K562 (cell line): ENCODE measurements around the gene SCUBE1. TPM values are rescaled to one million over a fixed set of nuclear protein-coding genes. Genes with fewer than 3 reads are reported as not detected.

Experiments
- ATAC-seq: fragments of 200-7000 bp; cut with Tn5 transposase; 3 replicates; pipeline ENCODE4 v1.9.1; 2020; ENCODE audit warnings: moderate library complexity
- BruUV-seq: library from RNA; stranded (reverse); fragments of 400-500 nt; replicated peaks from 2 replicates; lab custom pipeline; 2021; lab: Mats Ljungman, UMichigan
- CTCF ChIA-PET: fragments of 300-600 bp; formaldehyde crosslinking; extraction: SDS; loops from one replicate; lab custom pipeline; 2021; ENCODE audit warnings: low intra/inter-chr PET ratio; lab: Yijun Ruan, JAX
- POLR2A ChIA-PET: fragments of 300-600, 350-650 bp; sonication (Branson Sonifier 250); formaldehyde crosslinking; extraction: SDS; loops from one replicate; lab custom pipeline; 2021; ENCODE audit warnings: antibody characterized with exemption, inconsistent platforms; lab: Yijun Ruan, JAX
- DNase-seq, 4 experiments: peaks; one replicate each; pipeline versions ENCODE4 v3.0.0 to v3.0.0-alpha.2; 2011 to 2018; ENCODE audit warnings: low spot score in 3 of 4, mixed read lengths in 3 of 4; ENCODE audit errors: extremely low read depth in 1 of 4
- FAIRE-seq: peaks from 2 replicates; lab custom pipeline; 2011; peaks lifted over from hg19 to GRCh38; lab: Jason Lieb, UNC
- H2AFZ ChIP-seq: 2 replicates; pipeline ENCODE4 v1.6.0; 2011; ENCODE audit warnings: low read depth, low read length, control low read depth, inconsistent platforms
- H3K27ac ChIP-seq: fragments of 200-600 bp; 3 replicates; pipeline ENCODE4 v1.8.0; 2011; ENCODE audit warnings: low read depth, mild to moderate bottlenecking, control low read depth, inconsistent platforms, low read length, moderate library complexity, mixed read lengths; ENCODE audit errors: extremely low read depth
- H3K27me3 ChIP-seq, 2 experiments: fragments of 300-600 bp in 1 of 2; 2 replicates in 1 of 2; 3 replicates in 1 of 2; pipeline versions ENCODE4 v1.6.0 to v1.8.0; 2011; ENCODE audit warnings: inconsistent platforms in 2 of 2, low read length in 2 of 2, mild to moderate bottlenecking in 1 of 2, mixed read lengths in 1 of 2, moderate library complexity in 1 of 2; ENCODE audit not compliant: control insufficient read depth in 2 of 2, insufficient read depth in 2 of 2
- H3K36me3 ChIP-seq: fragments of 300-600 bp; 3 replicates; pipeline ENCODE4 v1.8.0; 2011; ENCODE audit warnings: mild to moderate bottlenecking, low read length, inconsistent platforms; ENCODE audit not compliant: control insufficient read depth, insufficient read depth
- H3K4me1 ChIP-seq, 2 experiments: fragments of 200-600 bp in 1 of 2; replicated peaks in 1 of 2; 2 replicates in 1 of 2; 3 replicates in 1 of 2; pipeline versions ENCODE4 v1.5.1 to v1.8.0; 2011; ENCODE audit warnings: inconsistent platforms in 2 of 2, low read length in 2 of 2, mild to moderate bottlenecking in 1 of 2, mixed read lengths in 1 of 2, moderate library complexity in 1 of 2; ENCODE audit not compliant: control insufficient read depth in 2 of 2, insufficient read depth in 2 of 2
- H3K4me2 ChIP-seq: 2 replicates; pipeline ENCODE4 v1.6.1; 2011; ENCODE audit warnings: low read length, control low read depth, inconsistent platforms, mixed read lengths; ENCODE audit not compliant: insufficient read depth
- H3K4me3 ChIP-seq: fragments of 200-600 bp; sonication (generic), shearing (Covaris generic); 2 replicates; pipeline ENCODE4 v1.5.1; 2016; ENCODE audit warnings: control low read depth, inconsistent platforms
- H3K79me2 ChIP-seq: fragments of 200-600 bp; 3 replicates; pipeline ENCODE4 v1.8.0; 2011; ENCODE audit warnings: low read length, inconsistent platforms; ENCODE audit not compliant: control insufficient read depth, insufficient read depth
- H3K9ac ChIP-seq, 2 experiments: 2 replicates each; pipeline versions ENCODE4 v1.6.0 to v1.6.1; 2011; ENCODE audit warnings: low read depth in 2 of 2, low read length in 2 of 2, control low read depth in 1 of 2, inconsistent platforms in 1 of 2, mild to moderate bottlenecking in 1 of 2, mixed read lengths in 1 of 2; ENCODE audit not compliant: insufficient read depth in 1 of 2
- H3K9me1 ChIP-seq: one replicate; pipeline ENCODE4 v1.6.0; 2011; ENCODE audit warnings: inconsistent platforms, mild to moderate bottlenecking, low read length, moderate library complexity; ENCODE audit not compliant: control insufficient read depth, insufficient read depth
- H3K9me3 ChIP-seq: replicated peaks from 2 replicates; pipeline ENCODE4 v1.5.1; 2011; ENCODE audit warnings: low read depth, low read length, inconsistent platforms; ENCODE audit not compliant: control insufficient read depth, insufficient read depth
- H4K20me1 ChIP-seq: replicated peaks from 2 replicates; pipeline ENCODE4 v1.6.1; 2011; ENCODE audit warnings: low read length, inconsistent platforms, mixed read lengths; ENCODE audit not compliant: control insufficient read depth, insufficient read depth
- ADNP ChIP-seq: fragments of 200-800 bp; sonication (Bioruptor generic); IDR thresholded peaks from 2 replicates; pipeline ENCODE4 v1.6.1; 2016; ENCODE audit warnings: missing genetic modification characterization, missing compliant biosample characterization
- BCOR ChIP-seq: fragments of 450-650 bp; IDR thresholded peaks from 2 replicates; pipeline ENCODE4 v1.6.1; 2016
- CBX1 ChIP-seq: sonication (generic); IDR thresholded peaks from 2 replicates; pipeline ENCODE4 v1.6.1; 2016; ENCODE audit warnings: antibody characterized with exemption, low read depth, mild to moderate bottlenecking
- CREB1 ChIP-seq, 2 experiments: sonication (generic) in 1 of 2; formaldehyde crosslinking in 1 of 2; IDR thresholded peaks; 2 replicates each; pipeline versions ENCODE4 v1.6.1 to v1.8.0; 2012 to 2022; ENCODE audit warnings: inconsistent platforms in 1 of 2, mild to moderate bottlenecking in 1 of 2, missing genetic modification reagents in 1 of 2, moderate library complexity in 1 of 2
- HDAC2 ChIP-seq: fragments of 450-650 bp; IDR thresholded peaks from 2 replicates; pipeline ENCODE4 v1.6.1; 2016; ENCODE audit warnings: mild to moderate bottlenecking
- KDM1A ChIP-seq, 2 experiments: fragments of 450-650 bp; IDR thresholded peaks; 2 replicates each; pipeline ENCODE4 v1.6.1; 2016; ENCODE audit warnings: mild to moderate bottlenecking in 2 of 2
- RBM25 ChIP-seq: fragments of 200-400 bp; formaldehyde crosslinking; IDR thresholded peaks from 2 replicates; pipeline ENCODE4 v1.6.1; 2018; ENCODE audit warnings: low read length, low read depth, moderate library complexity; ENCODE audit not compliant: severe bottlenecking
- SAP30 ChIP-seq: fragments of 200-600 bp; sonication (generic); IDR thresholded peaks from 2 replicates; pipeline ENCODE4 v1.6.1; 2012; ENCODE audit warnings: borderline replicate concordance, low read depth, mild to moderate bottlenecking, moderate library complexity, low read length, control low read depth, inconsistent platforms; ENCODE audit not compliant: insufficient read depth, poor library complexity, severe bottlenecking
- SMARCA5 ChIP-seq: fragments of 450-650 bp; IDR thresholded peaks from 2 replicates; pipeline ENCODE4 v1.6.1; 2016
- SOX6 ChIP-seq: fragments of 450-650 bp; IDR thresholded peaks from 2 replicates; pipeline ENCODE4 v1.6.1; 2014; ENCODE audit warnings: mild to moderate bottlenecking
- WGBS: fragments of 100-300 bp; shearing (Covaris generic); methylation state at CpG from one replicate; pipeline ENCODE4 v1.1.6; 2016; ENCODE audit warnings: low coverage, mixed read lengths; ENCODE audit not compliant: insufficient coverage; ENCODE audit errors: missing lambda C conversion rate; 5-methylcytosine and 5-hydroxymethylcytosine counted together
- in situ Hi-C: fragments of 300-500 bp; cut with MboI; formaldehyde crosslinking; loops from 4 replicates; pipeline ENCODE4 v1.15.0; 2018; ENCODE audit warnings: inconsistent platforms, mixed read lengths
- intact Hi-C: fragments of 100-400 bp; cut with micrococcal nuclease; formaldehyde crosslinking; loops from 2 replicates; pipeline ENCODE4 v1.14.2; 2022
- polyA plus RNA-seq, 8 experiments: library from polyadenylated mRNA; depleted of rRNA in 4 of 8; stranded (reverse) in 5 of 8; unstranded in 3 of 8; fragments of >200 nt; fragmentation: Nextera tagmentation in 2 of 8; fragmentation: Illumina TruSeq in 1 of 8; extraction: Ambion mirVana in 2 of 8; extraction: Trizol in 1 of 8; gene quantifications; 2 replicates each; pipeline versions ENCODE4 v1.2.1 to v1.2.3, GENCODE V29; 2011 to 2014; ENCODE audit warnings: inconsistent platforms in 1 of 8, missing spikeins in 1 of 8
- total RNA-seq, 7 experiments: library from RNA; depleted of rRNA in 6 of 7; stranded (reverse); fragments of >200 nt in 6 of 7; fragmentation: Illumina TruSeq in 2 of 7; extraction: Trizol in 2 of 7; gene quantifications; 2 replicates each; pipeline versions ENCODE4 v1.2.1 to v1.2.3, GENCODE V29; 2011 to 2021; ENCODE audit warnings: low replicate concordance in 1 of 7
- TF ChIP-seq, protein P1 (sequence below): fragments of 250-450 bp; sonication (Bioruptor Pico); IDR thresholded peaks from 2 replicates; pipeline ENCODE4 v1.5.0; 2021
- TF ChIP-seq, protein P2 (sequence below): fragments of 250-450 bp; sonication (Bioruptor Pico); IDR thresholded peaks from 2 replicates; pipeline ENCODE4 v1.8.0; 2022; ENCODE audit warnings: inconsistent platforms
- TF ChIP-seq, protein P3 (sequence below): sonication (generic); formaldehyde crosslinking; IDR thresholded peaks from 2 replicates; pipeline ENCODE4 v1.9.0; 2022; ENCODE audit warnings: mild to moderate bottlenecking, missing genetic modification reagents
- TF ChIP-seq, protein P4 (sequence below), 2 experiments: fragments of 250-450 bp in 1 of 2; fragments of 450-650 bp in 1 of 2; sonication (Bioruptor Pico) in 1 of 2; IDR thresholded peaks; 2 replicates each; pipeline versions ENCODE4 v1.6.1 to v1.8.0; 2016 to 2021; ENCODE audit warnings: mild to moderate bottlenecking in 2 of 2, moderate library complexity in 2 of 2, missing compliant biosample characterization in 1 of 2, missing genetic modification characterization in 1 of 2
- TF ChIP-seq, protein P5 (sequence below): fragments of 450-650 bp; IDR thresholded peaks from 2 replicates; pipeline ENCODE4 v1.6.1; 2017; ENCODE audit warnings: mild to moderate bottlenecking, moderate library complexity

Gene SCUBE1
- total and polyA plus RNA-seq, 9 of the 15 experiments (the other 6 are each of a cell fraction or from before 2014, with no cell fraction given) = 0.03 to 0.47 (median 0.29) TPM; not detected in 6

DNA sequence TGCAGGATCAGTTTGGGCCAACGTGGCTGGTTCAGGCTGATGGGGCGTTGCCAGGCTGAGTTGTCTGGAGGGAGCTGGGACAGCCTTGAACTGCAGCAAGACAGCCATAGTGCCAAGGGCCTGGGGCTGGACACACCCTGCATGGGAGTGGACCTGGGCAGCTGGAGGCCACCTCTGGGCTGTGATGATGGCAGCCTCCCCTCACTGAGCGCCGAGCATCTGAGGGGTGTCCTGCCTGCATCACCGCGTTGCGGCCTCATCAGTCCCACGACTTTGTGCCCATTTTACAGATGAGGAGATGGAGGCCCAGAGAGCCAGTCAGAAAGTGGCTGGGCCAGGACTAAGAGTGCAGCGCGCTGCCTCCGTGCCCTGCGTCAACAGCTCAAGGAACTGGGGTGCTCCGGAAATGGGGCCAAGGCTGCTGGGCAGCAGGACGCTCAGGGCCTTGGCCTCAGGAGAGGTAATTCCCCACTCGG is 192.4 kb downstream of the SCUBE1 start:
- no peaks in the 10 kb centered on the region for H3K9me3 ChIP-seq
- H3K27me3 ChIP-seq = no peaks in the 10 kb centered on the region
- peak; percentile 73 for TF ChIP-seq RBM25
- TF ChIP-seq, protein P1, sequence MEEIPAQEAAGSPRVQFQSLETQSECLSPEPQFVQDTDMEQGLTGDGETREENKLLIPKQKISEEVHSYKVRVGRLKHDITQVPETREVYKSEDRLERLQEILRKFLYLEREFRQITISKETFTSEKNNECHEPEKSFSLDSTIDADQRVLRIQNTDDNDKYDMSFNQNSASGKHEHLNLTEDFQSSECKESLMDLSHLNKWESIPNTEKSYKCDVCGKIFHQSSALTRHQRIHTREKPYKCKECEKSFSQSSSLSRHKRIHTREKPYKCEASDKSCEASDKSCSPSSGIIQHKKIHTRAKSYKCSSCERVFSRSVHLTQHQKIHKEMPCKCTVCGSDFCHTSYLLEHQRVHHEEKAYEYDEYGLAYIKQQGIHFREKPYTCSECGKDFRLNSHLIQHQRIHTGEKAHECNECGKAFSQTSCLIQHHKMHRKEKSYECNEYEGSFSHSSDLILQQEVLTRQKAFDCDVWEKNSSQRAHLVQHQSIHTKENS = no peak
- peak; percentile 53 to 83; a peak in 3 of 4 replicates for TF ChIP-seq KDM1A (IDR thresholded peaks at IDR 0.05)
- TF ChIP-seq, protein P2, sequence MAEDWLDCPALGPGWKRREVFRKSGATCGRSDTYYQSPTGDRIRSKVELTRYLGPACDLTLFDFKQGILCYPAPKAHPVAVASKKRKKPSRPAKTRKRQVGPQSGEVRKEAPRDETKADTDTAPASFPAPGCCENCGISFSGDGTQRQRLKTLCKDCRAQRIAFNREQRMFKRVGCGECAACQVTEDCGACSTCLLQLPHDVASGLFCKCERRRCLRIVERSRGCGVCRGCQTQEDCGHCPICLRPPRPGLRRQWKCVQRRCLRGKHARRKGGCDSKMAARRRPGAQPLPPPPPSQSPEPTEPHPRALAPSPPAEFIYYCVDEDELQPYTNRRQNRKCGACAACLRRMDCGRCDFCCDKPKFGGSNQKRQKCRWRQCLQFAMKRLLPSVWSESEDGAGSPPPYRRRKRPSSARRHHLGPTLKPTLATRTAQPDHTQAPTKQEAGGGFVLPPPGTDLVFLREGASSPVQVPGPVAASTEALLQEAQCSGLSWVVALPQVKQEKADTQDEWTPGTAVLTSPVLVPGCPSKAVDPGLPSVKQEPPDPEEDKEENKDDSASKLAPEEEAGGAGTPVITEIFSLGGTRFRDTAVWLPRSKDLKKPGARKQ (CRISPR knock-in tag) = peak; percentile 71; the same call in 1 of the 2 replicates
- TF ChIP-seq SAP30 = no peak
- no peak for TF ChIP-seq CREB1 (IDR thresholded peaks at IDR 0.05)
- TF ChIP-seq CREB1 (CRISPR knock-in tag; IDR thresholded peaks at IDR 0.05) = no peak
- TF ChIP-seq, protein P3, sequence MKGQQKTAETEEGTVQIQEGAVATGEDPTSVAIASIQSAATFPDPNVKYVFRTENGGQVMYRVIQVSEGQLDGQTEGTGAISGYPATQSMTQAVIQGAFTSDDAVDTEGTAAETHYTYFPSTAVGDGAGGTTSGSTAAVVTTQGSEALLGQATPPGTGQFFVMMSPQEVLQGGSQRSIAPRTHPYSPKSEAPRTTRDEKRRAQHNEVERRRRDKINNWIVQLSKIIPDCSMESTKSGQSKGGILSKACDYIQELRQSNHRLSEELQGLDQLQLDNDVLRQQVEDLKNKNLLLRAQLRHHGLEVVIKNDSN (CRISPR knock-in tag) = no peak
- TF ChIP-seq, protein P4, sequence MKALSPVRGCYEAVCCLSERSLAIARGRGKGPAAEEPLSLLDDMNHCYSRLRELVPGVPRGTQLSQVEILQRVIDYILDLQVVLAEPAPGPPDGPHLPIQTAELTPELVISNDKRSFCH (CRISPR knock-in tag; IDR thresholded peaks at IDR 0.05) = no peak
- TF ChIP-seq, protein P4 (tag; IDR thresholded peaks at IDR 0.05) = no peak
- TF ChIP-seq, protein P5, sequence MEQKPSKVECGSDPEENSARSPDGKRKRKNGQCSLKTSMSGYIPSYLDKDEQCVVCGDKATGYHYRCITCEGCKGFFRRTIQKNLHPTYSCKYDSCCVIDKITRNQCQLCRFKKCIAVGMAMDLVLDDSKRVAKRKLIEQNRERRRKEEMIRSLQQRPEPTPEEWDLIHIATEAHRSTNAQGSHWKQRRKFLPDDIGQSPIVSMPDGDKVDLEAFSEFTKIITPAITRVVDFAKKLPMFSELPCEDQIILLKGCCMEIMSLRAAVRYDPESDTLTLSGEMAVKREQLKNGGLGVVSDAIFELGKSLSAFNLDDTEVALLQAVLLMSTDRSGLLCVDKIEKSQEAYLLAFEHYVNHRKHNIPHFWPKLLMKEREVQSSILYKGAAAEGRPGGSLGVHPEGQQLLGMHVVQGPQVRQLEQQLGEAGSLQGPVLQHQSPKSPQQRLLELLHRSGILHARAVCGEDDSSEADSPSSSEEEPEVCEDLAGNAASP = no peak
- TF ChIP-seq SMARCA5 = peak; percentile 89
- peak; percentile 83 for TF ChIP-seq BCOR
- 0 out of 2 replicates have a peak, but pooled peaks have one; percentile 58 for TF ChIP-seq ADNP (tag)
- TF ChIP-seq SOX6 = no peak
- TF ChIP-seq CBX1 = 0 out of 2 replicates have a peak, but pooled peaks have one; percentile 50
- peak; percentile 59; the same call in 1 of the 2 replicates for TF ChIP-seq HDAC2
- H4K20me1 ChIP-seq = no peaks in the 10 kb centered on the region
- BruUV-seq = no TSS peak
- H3K27ac ChIP-seq = no peak overlapping the region; the same call in 2 of the 3 replicates
- FAIRE-seq (no peak), ATAC-seq (no peak), DNase-seq (no peak)
- ChIA-PET CTCF (no interaction called here), POLR2A (no interaction called here)
- 83% methylated on average over 10 of the region's 15 CpGs for WGBS
- H3K4me3 ChIP-seq = peak overlapping the region; percentile 54
- peak overlapping the region; percentile 85 for H3K4me2 ChIP-seq
- H3K36me3 ChIP-seq = no peaks in the 10 kb centered on the region
- peaks cover 0 to 38% of the 10 kb centered on the region in 2 experiments; a peak in 3 of 5 replicates for H3K4me1 ChIP-seq
- in situ Hi-C loops = no loop called here
- H2AFZ ChIP-seq = peak overlapping the region; percentile 76
- H3K9ac ChIP-seq = peak overlapping the region; percentile 27 to 96; a peak in 3 of 4 replicates
- intact Hi-C loops = no loop called here
- H3K79me2 ChIP-seq = peaks cover 29% of the 10 kb centered on the region
- no peaks in the 10 kb centered on the region for H3K9me1 ChIP-seq
